Measurements from ENCODE around the gene HEATR5A. TPM values are rescaled to one million over a fixed set of nuclear protein-coding genes. Genes with fewer than 3 reads are reported as not detected.

The HEATR5A gene
- total and polyA plus RNA-seq, 2 of the 13 experiments (the other 11 are each of a cell fraction or from before 2014, with no cell fraction given), result 36.4 to 105 TPM

- TF ChIP-seq ZBTB4 (CRISPR knock-in tag; IDR thresholded peaks at IDR 0.05; ENCODE audit: borderline replicate concordance) (peak; percentile 93; the same call in 1 of the 2 replicates), ZBTB34 (CRISPR knock-in tag; IDR thresholded peaks at IDR 0.05) (no peak; the same call in none of the 2 replicates), KLF16 (CRISPR knock-in tag; IDR thresholded peaks at IDR 0.05) (peak; percentile 88 to 100; a peak in 3 of 4 replicates), ZMYM3 (CRISPR knock-in tag; IDR thresholded peaks at IDR 0.05) (peak; percentile 100), RERE (CRISPR knock-in tag; IDR thresholded peaks at IDR 0.05; ENCODE audit: low read depth) (peak; percentile 82), ZNF44 (CRISPR knock-in tag; IDR thresholded peaks at IDR 0.05) (peak; percentile 97), ZNF83 (CRISPR knock-in tag; IDR thresholded peaks at IDR 0.05; ENCODE audit: borderline replicate concordance) (peak; percentile 99), ZNF432 (CRISPR knock-in tag; IDR thresholded peaks at IDR 0.05; ENCODE audit: borderline replicate concordance) (0 out of 2 replicates have a peak, but pooled peaks have one; percentile 85), SUZ12 (IDR thresholded peaks at IDR 0.05; ENCODE audit: low read depth, low read length) (no peak; the same call in 1 of the 2 replicates), AKNA (CRISPR knock-in tag; IDR thresholded peaks at IDR 0.05; ENCODE audit: borderline replicate concordance) (no peak; the same call in 1 of the 2 replicates), ZNF740 (CRISPR knock-in tag; IDR thresholded peaks at IDR 0.05) (peak; percentile 89)
These were observed at the start of gene HEATR5A (continued) for GRCh38 chr14:31420319-31421111.
